Epithelial cell of esophagus (primary cell): ENCODE results near the gene NOP58.
"Not testable (repeated sequence)": the region's sequence is repeated elsewhere in the genome, so short reads cannot be mapped to it uniquely, and the experiment has no call there.

Source experiments
- DNase-seq: peaks from one replicate; pipeline ENCODE4 v3.0.0; 2010; ENCODE audit warnings: low read depth
- H3K4me3 ChIP-seq: 2 replicates; pipeline ENCODE4 v1.5.1; 2011; ENCODE audit warnings: mild to moderate bottlenecking, low read length, control low read depth
- TF ChIP-seq, protein P1 (sequence below): IDR thresholded peaks from 2 replicates; pipeline ENCODE4 v1.5.1; 2011; ENCODE audit warnings: low read depth, mild to moderate bottlenecking, low read length, control low read depth, inconsistent platforms; ENCODE audit not compliant: insufficient read depth; ENCODE audit errors: missing control alignments

The NOP58 gene, protein sequence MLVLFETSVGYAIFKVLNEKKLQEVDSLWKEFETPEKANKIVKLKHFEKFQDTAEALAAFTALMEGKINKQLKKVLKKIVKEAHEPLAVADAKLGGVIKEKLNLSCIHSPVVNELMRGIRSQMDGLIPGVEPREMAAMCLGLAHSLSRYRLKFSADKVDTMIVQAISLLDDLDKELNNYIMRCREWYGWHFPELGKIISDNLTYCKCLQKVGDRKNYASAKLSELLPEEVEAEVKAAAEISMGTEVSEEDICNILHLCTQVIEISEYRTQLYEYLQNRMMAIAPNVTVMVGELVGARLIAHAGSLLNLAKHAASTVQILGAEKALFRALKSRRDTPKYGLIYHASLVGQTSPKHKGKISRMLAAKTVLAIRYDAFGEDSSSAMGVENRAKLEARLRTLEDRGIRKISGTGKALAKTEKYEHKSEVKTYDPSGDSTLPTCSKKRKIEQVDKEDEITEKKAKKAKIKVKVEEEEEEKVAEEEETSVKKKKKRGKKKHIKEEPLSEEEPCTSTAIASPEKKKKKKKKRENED

DNA sequence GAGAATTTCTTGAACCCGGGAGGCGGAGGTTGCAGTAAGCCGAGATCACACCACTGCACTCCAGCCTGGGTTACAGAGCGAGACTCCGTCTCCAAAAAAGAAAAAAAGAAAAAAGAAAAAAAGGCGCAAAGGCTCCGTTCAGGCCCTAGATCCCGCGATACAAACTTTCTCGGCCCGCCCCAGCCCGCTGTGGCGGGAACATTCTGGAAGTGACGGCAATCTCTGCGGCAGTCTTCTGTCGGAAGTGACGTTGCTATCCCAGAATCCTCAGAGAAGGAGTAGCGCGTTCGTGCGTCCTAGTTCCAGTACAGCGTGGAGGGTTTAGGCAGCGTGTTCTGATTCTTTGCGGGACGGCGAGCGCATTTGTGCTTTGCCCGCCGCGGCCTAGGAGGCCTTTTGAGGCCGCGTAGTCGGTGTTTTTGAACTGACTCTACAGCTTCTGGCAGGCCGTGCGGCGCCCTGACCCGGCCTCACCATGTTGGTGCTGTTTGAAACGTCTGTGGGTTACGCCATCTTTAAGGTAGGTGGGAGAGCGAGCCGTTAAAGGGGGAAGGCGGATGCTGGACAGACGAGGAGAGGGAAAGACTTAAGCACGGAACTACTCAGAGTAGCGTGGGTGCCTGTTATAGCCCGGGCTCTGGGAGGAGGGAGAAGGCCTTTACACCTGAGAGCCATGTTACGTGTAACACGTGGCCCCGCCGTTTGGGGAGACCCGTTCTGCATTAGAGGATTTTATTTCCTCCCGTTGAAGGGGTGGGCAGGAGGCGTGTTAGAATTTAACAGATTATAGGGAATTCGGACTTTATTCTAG, at the start of gene NOP58:
TSS of gene NOP58 (plus strand) at position 297 of the 811 bp plus-strand sequence. CDS start at position 476, 179 bp downstream.
- TF ChIP-seq, protein P1, sequence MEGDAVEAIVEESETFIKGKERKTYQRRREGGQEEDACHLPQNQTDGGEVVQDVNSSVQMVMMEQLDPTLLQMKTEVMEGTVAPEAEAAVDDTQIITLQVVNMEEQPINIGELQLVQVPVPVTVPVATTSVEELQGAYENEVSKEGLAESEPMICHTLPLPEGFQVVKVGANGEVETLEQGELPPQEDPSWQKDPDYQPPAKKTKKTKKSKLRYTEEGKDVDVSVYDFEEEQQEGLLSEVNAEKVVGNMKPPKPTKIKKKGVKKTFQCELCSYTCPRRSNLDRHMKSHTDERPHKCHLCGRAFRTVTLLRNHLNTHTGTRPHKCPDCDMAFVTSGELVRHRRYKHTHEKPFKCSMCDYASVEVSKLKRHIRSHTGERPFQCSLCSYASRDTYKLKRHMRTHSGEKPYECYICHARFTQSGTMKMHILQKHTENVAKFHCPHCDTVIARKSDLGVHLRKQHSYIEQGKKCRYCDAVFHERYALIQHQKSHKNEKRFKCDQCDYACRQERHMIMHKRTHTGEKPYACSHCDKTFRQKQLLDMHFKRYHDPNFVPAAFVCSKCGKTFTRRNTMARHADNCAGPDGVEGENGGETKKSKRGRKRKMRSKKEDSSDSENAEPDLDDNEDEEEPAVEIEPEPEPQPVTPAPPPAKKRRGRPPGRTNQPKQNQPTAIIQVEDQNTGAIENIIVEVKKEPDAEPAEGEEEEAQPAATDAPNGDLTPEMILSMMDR = no peak
- DNase-seq = peak; percentile 97
- peak within 1 kb of the TSS; percentile 99 for H3K4me3 ChIP-seq

DNA sequence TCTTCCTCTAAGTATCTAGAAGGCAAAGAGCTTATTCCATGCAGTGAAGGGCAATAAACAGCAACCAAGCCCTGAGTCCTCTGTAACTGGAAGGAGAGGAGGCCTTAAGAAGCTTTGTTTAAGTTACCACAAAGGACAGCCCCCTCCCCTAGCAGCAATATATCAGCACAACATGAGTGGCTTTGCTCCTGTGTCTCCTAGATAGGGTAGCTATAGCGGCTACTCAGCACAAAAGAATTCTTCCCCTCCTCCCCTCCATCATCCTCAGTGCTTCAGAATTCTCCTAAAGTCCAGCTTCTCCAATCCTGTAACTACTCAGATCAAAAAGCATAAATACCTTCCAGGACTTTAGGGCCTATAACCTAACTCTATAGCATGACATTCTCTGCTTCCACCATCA, 43.7 kb upstream of the NOP58 start:
- TF ChIP-seq, protein P1 = no peak
- DNase-seq = no peak
- no peak overlapping the region for H3K4me3 ChIP-seq

DNA sequence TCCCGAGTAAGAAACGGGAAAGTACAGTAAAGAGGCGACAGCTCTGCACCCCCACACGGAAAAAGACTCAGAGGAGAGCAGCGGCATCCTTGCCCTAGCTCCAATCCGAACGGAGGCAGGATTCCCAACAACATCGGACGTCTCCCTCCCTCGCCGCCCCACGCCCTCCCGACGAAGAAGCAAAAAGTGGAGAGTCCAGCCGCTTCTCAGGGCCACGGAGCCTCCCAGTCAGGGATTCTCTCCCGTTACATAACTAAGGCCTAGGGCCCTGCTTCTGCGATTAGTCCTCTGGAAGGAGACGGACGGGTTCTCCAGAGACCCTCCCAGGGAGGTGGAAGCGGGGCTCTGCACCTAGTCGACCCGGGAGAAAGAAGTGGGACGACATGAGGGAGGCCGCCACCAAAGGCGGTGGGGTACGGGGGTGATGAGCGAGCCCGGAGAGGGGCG, 27.8 kb upstream of the NOP58 start:
- TF ChIP-seq, protein P1 = no peak
- peak overlapping the region; percentile 94 for H3K4me3 ChIP-seq
- peak; percentile 62 for DNase-seq

DNA sequence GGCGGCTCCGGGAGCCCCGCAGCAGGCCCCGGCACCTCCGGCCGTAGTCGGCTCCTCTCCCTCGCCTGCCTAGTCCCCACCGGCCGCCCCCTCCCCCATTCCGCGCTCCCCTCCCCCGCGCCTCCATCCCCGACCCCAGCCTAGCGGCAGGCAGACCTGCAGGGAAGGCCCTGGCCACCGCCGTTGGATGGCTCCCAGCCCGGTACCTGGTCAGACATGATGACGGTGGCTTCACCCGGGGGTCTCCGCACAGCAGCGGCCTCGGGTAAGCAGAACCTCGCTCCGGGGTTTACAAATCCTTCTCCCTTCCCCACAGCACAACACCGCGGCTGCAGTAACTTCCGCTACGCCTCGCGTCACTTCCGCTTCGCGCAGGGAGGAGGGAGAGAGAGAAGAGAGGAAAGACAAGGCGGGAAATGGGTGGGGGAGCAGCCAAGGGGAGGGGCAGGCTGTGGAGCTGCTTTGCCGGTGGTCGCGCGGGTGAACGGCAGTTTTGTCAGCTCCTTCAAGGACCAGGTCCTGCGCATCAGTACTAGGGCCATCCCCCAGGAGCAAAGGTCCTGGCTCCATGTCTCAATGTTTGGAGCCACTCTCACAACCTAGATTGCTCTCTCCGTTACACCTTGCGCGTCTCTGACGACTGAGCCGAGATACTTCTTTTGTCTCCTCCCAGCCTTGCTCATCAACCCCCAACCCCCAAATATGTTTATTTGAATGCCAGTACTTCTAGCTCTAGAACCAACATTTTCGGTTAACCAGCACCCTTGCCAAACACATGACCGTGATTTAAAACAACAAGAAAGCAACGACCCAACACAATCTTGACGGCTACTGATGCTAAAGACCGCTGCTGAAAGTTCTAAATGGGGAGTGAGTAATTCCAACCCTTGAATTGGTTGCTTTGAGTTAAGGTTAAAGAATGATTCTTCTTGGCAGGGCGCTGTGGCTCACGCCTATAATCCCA, 27.0 kb upstream of the NOP58 start, which contains the start of gene SUMO1:
TSS of gene SUMO1 (minus strand) at position 364 of the 964 bp plus-strand sequence. CDS start at position 218, 146 bp downstream.
- DNase-seq = peak; percentile 87
- H3K4me3 ChIP-seq = peak within 1 kb of the TSS; percentile 94
- TF ChIP-seq, protein P1 = no peak

DNA sequence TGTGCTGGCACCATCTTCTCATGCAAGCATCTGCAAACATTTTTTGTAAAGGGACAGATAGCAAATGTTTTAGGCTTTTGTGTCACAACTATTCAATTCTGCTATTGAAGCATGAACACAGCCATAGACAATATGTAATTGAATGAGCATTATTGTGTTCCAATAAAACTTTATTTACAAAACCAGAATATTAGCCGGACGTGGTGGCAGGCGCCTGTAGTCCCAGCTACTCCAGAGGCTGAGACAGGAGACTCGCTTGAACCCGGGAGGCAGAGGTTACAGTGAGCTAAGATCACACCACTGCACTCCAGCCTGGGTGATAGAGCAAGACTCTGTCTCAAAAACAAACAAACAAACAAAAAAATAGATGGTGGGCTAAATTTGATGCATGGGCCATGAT, 17.9 kb upstream of the NOP58 start:
- DNase-seq, H3K4me3 ChIP-seq: not testable (repeated sequence)

DNA sequence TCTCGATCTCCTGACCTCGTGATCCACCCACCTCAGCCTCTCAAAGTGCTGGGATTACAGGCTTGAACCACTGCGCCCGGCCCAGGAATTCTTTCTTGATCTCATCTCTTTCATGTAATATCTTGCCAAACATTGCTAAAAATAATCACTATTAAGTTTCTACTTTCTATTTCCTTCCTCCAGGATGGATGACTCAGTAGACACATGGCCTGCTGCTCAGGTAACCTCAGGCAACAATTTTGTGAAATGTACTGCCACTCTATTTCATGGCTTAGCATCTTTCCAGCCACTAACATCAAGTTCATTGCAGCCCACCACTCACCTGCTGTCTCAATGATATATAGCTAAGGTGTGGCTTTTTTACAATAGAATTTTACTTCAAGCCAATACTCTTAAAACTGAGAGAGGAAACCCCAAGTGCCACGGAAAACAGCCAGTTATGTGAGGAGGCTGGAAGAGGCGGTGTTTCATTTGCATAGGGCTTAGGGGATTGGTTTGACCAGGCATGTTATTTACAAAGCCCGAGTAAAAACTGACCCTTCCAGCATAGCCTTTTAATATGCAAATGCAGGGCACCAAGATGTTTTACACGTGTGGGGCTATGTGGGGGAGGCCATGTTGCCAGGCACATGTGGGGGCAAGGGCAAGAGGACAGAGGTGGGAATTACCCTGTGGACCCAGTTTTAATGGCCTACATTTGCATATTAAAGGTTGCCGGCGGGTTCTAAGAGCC, 15.9 kb upstream of the NOP58 start:
- DNase-seq = peak; percentile 91
- peak overlapping the region; percentile 7 for H3K4me3 ChIP-seq
- TF ChIP-seq, protein P1 = no peak
